ENCODE measurements around the gene C10orf95.

- TF ChIP-seq CTCF (IDR thresholded peaks at IDR 0.05; ENCODE audit: insufficient read depth, low read depth, low read length) (no peak), EZH2 (IDR thresholded peaks at IDR 0.05; ENCODE audit: insufficient read depth, low read length) (no peak)
Measured at GRCh38 chr10:102491136-102491535, 39.8 kb upstream of the C10orf95 start.
